SW480 (cell line): Measurements from ENCODE around the gene FAM236A.
"Not testable (repeated sequence)": the region's sequence is repeated elsewhere in the genome, so short reads cannot be mapped to it uniquely, and the experiment has no call there.

Source experiments
- DNase-seq: peaks from one replicate; pipeline ENCODE4 v3.0.0-alpha.2; 2016; ENCODE audit warnings: low spot score

The FAM236A gene

GRCh38 chrX:72937906-72938305, at the start of gene FAM236A:
Gene FAM236A, plus strand, starts transcription at chrX:72938206. Its CDS starts 57 bp downstream, at chrX:72938263.
- DNase-seq, result not testable (repeated sequence)

DNA sequence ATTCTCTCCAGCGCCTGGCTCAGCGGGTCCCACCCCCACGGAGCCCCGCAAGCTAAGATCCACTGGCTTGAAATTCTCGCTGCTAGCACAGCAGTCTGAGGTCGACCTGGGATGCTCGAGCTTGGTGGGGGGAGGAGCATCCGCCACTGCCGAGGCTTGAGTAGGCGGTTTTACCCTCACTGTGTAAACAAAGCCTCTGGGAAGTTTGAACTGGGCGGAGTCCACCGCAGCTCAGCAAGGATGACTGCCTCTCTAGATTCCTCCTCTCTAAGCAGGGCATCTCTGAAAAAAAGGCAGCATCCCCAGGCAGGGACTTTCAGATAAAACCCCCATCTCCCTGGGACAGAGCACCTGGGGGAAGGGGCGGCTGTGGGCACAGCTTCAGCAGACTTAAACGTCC, 48.3 kb upstream of the FAM236A start:
- DNase-seq, result not testable (repeated sequence)

- not testable (repeated sequence) for DNase-seq
Observed at GRCh38 chrX:72912315-72912714, 25.7 kb upstream of the FAM236A start, which contains the start of gene FAM236C. Gene FAM236C, plus strand, starts transcription at chrX:72912615. Its CDS starts 100 bp downstream, at chrX:72912715.

GRCh38 chrX:72916096-72916495, 21.9 kb upstream of the FAM236A start:
- not testable (repeated sequence) for DNase-seq

- not testable (repeated sequence) for DNase-seq
Observed at GRCh38 chrX:72932283-72932682, 5.7 kb upstream of the FAM236A start.

DNA sequence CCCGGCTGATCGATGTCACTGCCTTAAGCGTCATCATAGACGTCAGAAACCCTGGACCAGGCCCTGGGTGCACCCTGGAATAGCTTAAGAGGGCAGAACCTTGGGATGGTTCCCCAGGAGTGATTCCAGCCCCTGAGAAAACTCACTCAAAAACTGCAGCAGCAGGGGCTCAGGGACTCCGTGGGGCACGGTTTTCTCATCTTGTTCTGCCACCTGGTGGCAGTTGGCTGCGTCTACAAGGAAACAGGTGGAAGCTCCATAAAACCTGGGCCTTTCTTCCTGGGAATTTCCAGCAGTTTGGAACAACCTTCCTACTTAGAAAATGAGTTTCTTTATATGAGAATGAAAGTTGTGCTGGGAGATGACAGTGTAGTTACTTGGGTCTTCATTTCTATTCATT, 1.6 kb upstream of the FAM236A start:
- DNase-seq, result not testable (repeated sequence)

DNA sequence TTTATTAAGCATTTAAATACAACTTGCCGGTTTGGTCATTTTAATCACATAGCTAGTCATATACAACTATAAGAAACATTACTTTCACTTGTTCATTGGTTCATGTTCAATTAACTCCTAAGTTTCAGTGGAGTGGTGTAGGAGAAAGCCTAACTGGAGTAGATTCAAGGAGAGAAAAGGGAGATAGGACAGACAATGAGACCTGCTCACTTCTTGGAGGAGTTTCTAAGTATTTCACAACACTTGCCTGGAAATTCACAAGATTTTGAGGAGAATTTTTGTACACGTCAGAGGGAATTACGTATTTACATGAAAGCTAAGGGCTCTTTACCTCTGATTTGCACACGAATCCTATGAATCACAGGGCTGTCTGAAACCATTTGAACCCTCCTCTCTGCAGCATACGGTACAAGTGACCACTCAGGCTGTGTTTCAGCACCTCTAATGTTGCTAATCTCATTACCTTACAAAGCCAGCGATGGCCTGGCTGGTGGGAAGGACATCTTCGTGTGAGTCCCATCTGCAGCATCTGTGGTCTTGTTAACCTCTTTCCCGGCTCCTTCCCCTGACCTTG, 1.0 kb upstream of the FAM236A start:
- not testable (repeated sequence) for DNase-seq

- not testable (repeated sequence) for DNase-seq
Observed at GRCh38 chrX:72942272-72942671, 4.3 kb downstream of the FAM236A start.

DNA sequence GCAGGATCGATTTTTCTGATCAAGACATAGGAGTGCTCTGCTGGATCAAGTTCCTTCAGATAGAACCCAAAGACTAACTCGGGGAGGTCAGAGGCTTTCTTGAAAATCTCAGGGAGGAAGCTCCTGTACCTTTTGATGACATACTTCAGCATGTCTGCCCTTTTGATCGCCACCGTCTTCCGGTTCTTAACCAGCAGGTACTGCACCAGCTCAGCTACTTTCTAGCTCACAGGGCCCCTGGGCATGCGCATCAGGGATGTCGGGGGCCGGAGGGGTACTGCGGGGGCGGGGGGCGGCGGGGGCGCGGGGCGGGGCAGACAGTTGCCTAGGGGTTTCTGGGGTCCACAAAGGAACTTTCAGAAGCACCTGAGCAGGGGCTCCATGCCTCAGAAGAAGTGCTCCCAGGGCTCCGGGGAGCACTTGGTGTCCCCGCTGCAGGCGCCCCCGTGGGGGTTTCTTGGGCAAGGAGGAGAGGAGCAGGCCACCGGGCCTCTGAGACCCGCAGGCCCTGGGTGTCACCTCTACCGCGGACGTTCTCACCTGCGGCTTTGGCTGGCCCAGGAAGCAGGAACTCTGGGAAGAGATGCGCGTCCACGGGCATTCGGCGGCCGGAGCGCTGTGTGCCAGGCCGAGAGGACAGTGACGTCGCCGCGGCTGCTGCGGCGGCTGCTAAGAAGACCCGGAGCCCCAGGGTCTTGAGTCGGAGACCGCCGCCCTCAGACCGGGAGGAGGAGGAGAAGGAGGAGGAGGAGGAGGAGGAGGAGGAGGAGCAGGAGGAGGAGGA, 5.2 kb downstream of the FAM236A start:
- not testable (repeated sequence) for DNase-seq

- DNase-seq, result not testable (repeated sequence)
Observed at GRCh38 chrX:72943819-72944169, 5.8 kb downstream of the FAM236A start, which contains the start of gene DMRTC1. Gene DMRTC1, minus strand, starts transcription at chrX:72943837. Its CDS starts 68,143 bp downstream, at chrX:72875694.

GRCh38 chrX:72959971-72960370, 22.0 kb downstream of the FAM236A start:
- not testable (repeated sequence) for DNase-seq

DNA sequence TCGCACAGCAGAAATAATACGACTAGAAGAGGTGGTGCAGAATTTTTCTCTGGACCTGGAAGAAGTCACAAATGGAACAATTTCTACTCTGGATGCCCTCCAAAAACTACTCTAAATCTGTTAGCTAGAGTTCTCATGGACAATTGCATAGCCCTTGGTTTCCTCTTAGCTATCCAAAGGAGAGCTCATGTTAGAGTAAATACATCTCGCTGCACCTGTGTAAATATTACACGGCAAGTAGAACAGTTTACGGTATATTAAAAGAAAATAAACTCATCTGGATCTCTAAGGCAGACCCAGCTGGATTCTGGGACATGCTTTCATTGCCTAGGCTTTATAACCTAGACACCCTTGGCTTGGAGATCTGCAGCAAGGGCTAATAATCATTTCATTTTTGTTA, 33.9 kb downstream of the FAM236A start:
- not testable (repeated sequence) for DNase-seq

GRCh38 chrX:72974885-72975284, 36.9 kb downstream of the FAM236A start:
- not testable (repeated sequence) for DNase-seq

- not testable (repeated sequence) for DNase-seq
Observed at GRCh38 chrX:72980894-72981469, 43.0 kb downstream of the FAM236A start.
